SHP77 (cell line): ENCODE data around the gene FBXO3.

Source experiments
- DNase-seq, 2 experiments: peaks; one replicate each; lab custom pipeline; 2025; lab: John Stamatoyannopoulos, UW

FBXO3 gene

DNA sequence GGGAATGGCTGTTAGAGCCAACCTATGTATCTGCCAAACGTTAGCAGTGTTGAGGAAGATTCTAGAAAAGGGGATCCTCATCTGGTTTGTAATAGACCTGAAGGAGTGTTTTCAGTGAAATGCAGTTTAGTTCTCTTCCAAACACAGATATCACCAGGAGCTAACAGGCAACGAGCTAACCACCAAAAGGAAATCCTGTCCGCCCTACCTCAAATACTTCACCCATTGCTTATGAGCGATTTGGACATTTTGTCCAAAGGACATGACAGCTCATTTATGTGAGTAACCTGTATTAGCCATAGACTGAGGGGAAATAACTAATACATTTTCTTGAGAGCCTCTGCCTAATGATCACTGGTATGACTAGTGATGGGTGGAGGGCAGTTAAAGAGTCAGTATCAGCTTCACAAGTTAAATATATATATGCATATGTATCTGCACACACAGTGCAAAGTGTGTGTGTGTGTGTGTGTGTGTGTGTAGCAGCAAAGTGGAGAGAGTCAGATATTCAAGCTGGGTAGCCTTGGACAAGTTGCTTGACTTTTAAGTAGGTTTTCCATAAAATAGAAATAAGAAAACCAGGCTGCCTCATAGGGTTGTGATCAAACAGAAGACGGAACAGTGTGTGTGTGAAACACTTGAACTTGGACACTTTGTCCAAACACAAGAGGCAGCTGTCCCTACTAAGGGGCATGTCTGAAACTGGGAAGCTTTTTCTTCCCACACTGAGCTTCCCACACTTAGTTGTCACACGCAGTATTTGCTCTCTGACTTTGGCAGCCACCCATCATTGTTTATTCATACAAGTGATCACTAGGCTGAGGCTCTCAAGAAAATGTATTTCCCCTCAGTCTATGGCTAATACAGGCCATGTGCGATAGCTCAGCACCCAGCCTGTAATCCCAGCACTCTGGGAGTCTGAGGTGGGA lies 72.8 kb downstream of the FBXO3 start:
- peak in 1 of 2 experiments; percentile 5 for DNase-seq

DNA sequence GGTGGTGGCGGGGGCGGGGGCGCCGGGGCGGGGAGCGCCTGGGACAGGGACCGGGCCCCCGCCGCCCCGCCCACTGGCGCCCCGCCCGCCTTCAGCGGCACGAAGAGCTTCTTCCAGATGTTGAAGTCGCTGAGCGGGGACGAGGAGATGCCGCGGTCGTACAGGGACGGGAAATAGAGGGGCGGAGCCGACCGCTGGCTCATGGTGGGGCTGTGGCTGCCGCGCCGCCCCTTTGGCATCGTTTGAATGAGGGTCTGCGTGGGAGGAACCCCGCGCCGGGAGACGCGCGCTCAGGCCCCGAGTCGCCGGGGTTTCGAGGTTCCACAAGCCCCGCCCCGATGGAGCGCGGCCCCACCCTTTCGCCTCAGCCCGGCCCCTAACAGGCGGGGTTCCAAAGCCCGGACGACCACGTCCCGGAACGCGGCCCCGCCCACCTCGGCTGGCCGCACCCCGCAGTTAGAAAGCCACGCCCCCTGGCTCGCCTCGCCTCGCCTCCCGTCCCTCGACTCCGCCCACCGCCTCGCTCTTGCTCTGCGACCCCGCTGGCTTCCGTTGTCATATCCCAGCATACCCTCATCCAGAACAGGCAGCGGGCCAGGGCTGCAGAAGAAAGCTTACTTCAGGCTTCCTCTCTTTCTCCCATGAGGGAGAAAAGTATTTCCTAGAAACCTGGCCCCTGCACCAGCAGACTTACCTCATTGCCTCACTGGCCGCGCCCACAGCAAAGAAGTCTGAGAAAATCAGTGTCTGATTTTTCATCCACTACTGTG lies 73.6 kb downstream of the FBXO3 start, which contains the start of gene C11orf91:
TSS of gene C11orf91 (minus strand) at position 325 of the 770 bp plus-strand sequence. CDS start at position 239, 86 bp downstream.
- DNase-seq, result peak; percentile 84 to 94

DNA sequence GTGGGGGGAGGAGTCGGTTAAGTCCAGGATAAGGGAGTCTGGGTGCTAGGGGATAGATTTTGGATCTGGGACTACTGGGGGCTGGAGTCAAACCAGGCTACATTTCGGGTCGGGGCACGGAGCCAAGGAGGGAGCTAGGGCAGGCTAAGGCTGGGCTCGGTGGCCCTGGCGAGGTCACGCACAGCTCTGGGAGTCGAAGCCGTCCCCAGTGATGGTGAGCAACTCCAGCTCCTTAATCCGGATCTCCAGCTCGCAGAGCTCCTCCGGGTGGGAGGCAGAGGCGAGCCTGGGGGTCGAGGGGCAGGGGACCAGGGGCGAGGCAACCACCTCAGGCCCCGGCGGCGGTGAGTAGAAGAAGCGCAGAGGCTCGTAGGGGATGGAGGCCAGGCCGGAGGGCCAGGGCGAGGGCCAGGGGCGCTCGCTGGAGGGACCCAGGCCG lies 74.2 kb downstream of the FBXO3 start:
- no peak for DNase-seq

DNA sequence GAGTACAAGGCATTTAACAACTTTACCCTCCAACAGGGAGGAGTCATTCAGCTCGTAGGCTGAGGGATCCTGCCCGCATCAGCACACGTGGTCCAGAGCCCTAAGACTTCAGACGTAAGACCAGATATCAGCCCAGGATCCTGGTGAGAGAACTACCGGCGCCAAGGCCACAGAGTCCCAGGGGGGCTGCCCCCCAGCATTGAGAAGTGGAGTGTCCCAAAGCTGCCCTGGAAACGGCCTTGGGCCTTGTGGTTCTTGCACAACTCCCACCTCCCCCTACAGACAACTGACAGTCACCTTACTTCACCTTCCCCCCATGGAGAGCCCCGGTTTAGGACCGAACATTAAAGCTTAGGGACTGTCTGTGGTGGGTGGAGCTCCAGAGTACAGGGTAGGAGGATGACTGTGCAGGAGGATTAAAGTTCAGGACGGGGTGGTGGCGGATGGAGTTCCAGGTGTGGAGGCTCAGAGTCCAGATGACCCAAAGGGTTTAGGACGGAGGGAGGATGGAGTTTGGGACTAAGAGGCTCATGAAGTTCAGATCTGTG lies 74.7 kb downstream of the FBXO3 start:
- DNase-seq, result no peak

DNA sequence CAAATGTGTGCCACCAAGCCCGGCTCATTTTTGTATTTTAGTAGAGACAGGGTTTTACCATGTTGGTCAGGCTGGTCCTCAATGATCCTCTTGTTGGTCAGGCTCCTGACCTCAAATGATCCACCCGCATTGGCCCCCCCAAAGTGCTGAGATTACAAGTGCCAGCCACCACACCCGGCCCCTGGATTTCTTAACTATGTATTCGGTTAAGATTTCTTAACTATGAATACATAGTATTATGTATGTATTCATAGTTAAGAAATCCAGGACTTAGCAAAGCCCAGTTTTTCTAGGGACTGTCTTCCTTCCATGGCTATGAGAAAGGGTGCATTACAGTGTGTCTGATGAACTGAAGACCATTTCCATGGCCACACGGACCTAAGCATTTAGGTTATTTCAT lies 75.4 kb downstream of the FBXO3 start:
- no peak for DNase-seq

DNA sequence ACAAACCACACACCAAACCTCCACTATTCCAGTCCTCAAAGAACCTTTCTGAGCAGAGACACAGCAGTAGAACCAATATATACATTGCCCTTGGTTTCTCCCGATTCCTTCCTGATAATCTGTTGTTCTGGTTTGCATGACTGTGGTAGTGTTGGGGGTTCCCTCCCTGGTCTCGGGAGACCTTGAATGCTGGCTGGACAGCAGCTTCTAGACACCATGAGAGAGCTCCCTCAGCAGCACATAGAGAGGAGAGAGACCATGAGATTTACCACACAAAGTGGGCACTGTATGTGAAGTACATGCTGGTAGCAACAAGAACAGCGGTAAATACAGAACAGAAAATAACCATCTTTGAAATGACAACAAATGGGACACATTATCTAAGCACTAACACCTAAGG lies 76.3 kb downstream of the FBXO3 start:
- DNase-seq, result no peak

DNA sequence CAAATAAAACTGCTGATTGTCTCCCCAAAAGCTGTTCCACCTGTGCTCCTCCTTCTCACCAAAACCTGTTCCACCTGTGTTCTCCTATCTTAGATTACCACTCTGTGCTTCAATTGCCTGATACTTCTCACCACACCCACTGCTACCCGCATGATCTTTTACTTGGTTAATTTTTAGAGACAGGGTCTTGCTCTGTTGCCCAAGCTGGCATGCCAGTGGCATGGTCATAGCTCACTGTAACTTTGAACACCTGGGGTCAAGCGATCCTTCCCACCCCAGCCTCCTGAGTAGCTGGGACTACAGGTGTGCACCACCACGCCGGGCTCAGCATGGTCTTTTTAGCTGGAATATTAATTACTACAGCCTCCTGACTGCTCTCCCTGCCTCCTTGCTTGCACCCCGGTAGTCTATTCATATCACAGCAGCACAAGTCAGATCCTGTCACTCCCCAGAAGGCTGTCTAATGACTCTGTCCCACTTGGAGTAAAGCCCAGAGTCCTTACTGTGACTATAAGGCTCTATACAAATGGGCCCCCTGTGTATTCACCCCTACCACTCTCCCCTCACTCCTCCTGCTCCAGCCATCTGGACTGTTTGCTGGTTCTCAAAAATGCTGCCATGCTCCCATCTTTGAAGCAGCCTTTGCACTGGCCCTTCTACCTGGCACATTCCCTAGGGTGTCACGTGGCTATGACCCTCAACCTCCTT lies 77.2 kb downstream of the FBXO3 start:
- DNase-seq, result no peak

DNA sequence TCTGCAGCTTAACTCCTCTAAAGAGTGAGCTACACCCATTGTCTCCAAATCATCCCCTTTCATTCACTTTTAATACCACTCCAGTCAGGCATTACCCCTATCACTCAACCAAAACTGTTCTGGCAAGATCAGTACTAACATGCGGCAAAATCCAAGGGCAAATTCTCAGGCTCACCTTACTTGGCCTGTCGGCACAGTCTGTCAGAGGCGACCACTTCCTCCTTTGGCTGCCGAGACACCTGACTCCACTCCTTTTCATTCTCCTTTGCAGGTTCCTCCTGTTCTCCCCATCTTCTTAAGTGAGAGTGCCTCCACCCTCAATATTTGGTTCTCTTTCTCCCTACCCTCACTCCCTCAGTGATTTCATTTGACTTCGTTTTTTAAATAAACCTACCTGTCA lies 77.9 kb downstream of the FBXO3 start:
- no peak for DNase-seq

DNA sequence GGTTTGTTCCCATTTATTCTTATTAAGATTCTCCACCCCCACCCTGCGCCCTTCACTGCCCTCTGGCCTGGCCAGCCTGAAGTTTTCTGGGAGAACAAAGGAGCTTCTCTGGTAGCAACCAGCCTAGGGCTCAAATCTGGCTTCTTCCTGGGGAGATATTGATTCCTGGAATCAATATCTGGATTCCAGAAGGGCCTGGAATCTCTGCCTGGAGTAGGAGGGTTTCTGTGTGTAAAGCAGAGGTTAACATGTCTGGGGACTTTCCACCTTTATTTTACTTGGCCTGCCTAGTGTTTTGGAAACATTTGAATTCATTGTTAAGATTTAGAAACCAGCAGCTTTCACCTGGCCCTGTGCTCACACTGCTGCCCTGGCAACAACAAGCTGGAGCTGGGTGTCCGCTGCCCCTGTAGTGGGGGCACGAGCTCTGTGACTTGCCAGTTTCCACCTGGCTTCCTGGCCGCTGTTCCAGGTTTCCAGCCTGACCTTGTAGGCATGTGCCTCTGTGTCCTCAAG lies 79.2 kb downstream of the FBXO3 start:
- peak in 1 of 2 experiments; percentile 32 for DNase-seq

DNA sequence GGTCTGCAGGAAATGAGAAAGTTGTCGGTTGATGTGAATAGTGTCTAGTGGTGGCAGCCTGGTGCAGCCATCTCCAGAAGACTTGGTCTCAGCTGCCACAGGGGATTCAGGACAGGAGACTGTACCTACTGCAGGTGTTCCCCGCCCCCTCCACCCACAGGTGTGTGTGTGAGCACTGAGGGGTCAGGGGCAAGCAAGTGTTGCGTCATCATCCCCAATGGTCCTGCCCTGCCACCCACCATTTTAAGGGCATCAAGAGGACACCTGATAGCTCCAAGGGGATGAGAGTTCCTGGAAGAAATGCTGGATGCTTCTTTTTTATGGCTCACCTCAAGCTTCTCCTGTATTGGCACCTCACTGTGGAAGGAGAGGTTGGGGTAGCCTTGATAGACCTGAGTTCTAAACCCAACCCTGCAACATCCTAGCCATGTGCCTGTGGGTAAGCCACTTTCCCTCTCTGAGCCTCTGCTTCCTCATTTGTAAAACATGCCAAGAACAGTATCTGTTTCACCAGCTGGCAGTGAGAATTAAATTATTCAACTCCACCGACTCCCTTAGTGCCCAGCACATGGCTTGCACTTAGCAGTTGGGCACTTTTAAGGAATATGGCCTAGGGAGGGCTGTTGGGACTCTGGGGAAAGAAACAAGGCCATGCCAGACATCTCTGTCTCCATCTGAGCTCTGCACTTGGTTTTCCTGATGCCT lies 79.8 kb downstream of the FBXO3 start:
- DNase-seq, result no peak

DNA sequence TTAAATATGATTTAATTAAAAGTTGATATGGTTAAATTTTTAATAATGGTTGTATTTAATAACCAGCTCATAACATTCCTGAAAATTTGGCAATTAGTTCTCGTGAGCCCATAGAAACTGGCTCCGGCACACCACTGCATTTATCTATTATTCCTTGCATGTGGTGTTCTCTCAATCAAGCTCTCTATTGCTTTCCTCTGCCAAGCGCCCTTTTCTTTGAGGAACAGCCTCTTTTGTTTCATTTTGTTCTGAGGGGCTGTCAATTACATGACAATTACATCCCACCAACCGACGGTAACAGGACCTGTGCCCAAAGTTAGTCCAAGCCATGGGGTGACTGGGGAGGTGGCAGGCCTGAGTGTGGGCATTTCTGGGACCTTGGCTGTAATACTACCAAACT lies 81.8 kb downstream of the FBXO3 start:
- DNase-seq, result no peak

DNA sequence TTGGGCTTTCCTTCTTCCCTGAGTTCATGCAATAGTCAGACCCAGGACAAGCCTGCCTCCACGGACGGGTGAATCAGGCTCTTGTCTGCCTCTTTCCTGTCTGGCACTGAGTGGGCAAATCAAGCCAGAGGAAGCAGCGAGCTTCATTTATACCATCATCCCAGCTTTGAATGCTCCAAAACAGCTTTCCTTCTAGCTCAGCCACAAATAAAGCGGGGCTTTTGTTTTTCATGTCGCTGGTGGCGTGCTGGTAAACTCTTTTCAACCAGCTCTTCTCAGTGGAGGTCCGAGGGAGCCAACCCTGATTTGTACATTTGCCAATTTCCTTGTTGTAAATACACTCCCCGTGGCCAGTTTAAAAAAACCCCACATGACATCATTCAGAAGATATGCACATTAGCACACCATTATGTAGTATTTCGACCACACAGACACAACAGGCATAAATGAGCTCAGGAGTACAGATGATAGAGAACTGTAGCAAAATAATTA lies 82.3 kb downstream of the FBXO3 start:
- DNase-seq, result peak in 1 of 2 experiments; percentile 22

DNA sequence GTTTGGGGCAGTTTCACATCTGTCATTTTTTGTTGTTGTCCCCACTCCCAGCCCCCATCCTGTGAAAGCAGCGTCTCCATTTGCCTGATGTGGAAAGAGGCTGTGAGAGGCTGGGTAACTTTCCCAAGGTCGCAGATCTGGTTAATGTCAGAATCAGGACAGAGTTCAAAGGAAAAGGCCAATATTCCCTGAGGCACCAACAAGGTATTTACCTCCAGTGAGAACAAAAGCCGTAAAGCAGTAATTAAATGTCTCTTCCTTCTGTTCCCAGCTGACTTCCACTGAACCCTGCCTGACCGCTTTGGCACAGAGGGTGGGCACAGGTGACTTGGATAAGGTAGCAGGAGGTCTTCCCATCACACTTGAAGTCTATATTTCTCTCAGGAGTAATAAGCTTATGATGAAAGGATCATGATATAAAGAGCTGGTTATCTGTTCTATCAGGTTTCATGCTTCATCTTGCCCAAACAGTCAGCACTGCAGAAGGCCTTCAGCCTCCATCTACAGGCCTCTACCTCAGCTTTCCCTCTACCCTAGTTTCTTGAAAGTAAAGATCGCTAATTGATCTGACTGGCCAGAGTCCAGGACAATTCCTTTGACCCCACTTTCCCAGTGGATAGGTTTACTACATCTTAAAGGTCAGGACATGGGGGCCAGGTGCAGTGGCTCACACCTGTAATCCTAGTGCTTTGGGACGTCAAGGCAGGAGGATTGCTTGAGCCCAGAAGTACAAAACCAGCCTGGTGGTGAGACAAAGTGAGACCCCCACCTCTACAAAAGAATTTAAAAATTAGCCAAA lies 83.1 kb downstream of the FBXO3 start:
- DNase-seq, result no peak
